Neural cell (in vitro differentiated cells): ENCODE measurements around the gene L3MBTL2.

Experiments
- EP300 ChIP-seq: fragments of 450-650 bp; conservative IDR thresholded peaks from 2 replicates; pipeline ENCODE4 v1.6.1; 2014; ENCODE audit warnings: antibody characterized with exemption, mild to moderate bottlenecking, moderate library complexity; ENCODE audit not compliant: poor library complexity, severe bottlenecking
- EZH2 ChIP-seq: fragments of 200-600, 300-800 bp; shearing (Covaris generic), sonication (generic); IDR thresholded peaks from 2 replicates; pipeline ENCODE4 v1.6.1; 2014; ENCODE audit warnings: antibody characterized with exemption, low read length, borderline replicate concordance, mild to moderate bottlenecking; ENCODE audit not compliant: insufficient read depth, poor library complexity, severe bottlenecking
- MXI1 ChIP-seq: fragments of 450-650 bp; conservative IDR thresholded peaks from 2 replicates; pipeline ENCODE4 v1.6.1; 2014; ENCODE audit warnings: antibody characterized with exemption, mild to moderate bottlenecking; ENCODE audit not compliant: poor library complexity, severe bottlenecking
- POLR2AphosphoS5 ChIP-seq: IDR thresholded peaks from 2 replicates; pipeline ENCODE4 v1.6.1; 2012
- SMC3 ChIP-seq: fragments of 450-650 bp; conservative IDR thresholded peaks from 2 replicates; pipeline ENCODE4 v1.6.1; 2014; ENCODE audit warnings: antibody characterized with exemption, mild to moderate bottlenecking, moderate library complexity; ENCODE audit not compliant: poor library complexity
- TAF1 ChIP-seq: IDR thresholded peaks from 2 replicates; pipeline ENCODE4 v1.6.1; 2012; ENCODE audit warnings: low read depth
- TF ChIP-seq, protein P1 (sequence below): fragments of 450-650 bp; IDR thresholded peaks from 2 replicates; pipeline ENCODE4 v1.5.1; 2014; ENCODE audit warnings: antibody characterized with exemption, mild to moderate bottlenecking, moderate library complexity; ENCODE audit not compliant: poor library complexity, severe bottlenecking
- TF ChIP-seq, protein P2 (sequence below): IDR thresholded peaks from 2 replicates; pipeline ENCODE4 v1.6.1; 2012; ENCODE audit warnings: borderline replicate concordance

DNA sequence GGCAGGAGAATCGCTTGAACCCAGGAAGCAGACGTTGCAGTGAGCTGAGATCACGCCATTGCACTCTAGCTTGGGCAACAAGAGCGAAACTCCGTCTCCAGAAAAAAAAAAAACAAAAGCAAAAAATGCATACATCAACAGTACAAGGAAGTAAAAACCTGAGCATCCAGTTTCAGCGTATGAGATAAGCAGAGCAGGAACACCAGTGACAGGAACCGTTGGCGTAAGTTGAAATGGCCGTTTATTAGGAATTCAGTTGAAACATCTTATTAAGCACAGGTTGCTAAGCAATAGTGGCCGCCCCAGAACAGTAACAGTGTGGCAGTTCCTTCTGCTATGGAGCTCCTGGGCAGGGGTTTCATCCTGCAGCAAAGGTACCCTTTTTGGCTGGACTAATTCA lies 4.0 kb upstream of the L3MBTL2 start:
- TF ChIP-seq, protein P1, sequence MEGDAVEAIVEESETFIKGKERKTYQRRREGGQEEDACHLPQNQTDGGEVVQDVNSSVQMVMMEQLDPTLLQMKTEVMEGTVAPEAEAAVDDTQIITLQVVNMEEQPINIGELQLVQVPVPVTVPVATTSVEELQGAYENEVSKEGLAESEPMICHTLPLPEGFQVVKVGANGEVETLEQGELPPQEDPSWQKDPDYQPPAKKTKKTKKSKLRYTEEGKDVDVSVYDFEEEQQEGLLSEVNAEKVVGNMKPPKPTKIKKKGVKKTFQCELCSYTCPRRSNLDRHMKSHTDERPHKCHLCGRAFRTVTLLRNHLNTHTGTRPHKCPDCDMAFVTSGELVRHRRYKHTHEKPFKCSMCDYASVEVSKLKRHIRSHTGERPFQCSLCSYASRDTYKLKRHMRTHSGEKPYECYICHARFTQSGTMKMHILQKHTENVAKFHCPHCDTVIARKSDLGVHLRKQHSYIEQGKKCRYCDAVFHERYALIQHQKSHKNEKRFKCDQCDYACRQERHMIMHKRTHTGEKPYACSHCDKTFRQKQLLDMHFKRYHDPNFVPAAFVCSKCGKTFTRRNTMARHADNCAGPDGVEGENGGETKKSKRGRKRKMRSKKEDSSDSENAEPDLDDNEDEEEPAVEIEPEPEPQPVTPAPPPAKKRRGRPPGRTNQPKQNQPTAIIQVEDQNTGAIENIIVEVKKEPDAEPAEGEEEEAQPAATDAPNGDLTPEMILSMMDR = no peak
- no peak for TF ChIP-seq EZH2
- no peak for TF ChIP-seq EP300
- no peak for TF ChIP-seq SMC3
- TF ChIP-seq, protein P2, sequence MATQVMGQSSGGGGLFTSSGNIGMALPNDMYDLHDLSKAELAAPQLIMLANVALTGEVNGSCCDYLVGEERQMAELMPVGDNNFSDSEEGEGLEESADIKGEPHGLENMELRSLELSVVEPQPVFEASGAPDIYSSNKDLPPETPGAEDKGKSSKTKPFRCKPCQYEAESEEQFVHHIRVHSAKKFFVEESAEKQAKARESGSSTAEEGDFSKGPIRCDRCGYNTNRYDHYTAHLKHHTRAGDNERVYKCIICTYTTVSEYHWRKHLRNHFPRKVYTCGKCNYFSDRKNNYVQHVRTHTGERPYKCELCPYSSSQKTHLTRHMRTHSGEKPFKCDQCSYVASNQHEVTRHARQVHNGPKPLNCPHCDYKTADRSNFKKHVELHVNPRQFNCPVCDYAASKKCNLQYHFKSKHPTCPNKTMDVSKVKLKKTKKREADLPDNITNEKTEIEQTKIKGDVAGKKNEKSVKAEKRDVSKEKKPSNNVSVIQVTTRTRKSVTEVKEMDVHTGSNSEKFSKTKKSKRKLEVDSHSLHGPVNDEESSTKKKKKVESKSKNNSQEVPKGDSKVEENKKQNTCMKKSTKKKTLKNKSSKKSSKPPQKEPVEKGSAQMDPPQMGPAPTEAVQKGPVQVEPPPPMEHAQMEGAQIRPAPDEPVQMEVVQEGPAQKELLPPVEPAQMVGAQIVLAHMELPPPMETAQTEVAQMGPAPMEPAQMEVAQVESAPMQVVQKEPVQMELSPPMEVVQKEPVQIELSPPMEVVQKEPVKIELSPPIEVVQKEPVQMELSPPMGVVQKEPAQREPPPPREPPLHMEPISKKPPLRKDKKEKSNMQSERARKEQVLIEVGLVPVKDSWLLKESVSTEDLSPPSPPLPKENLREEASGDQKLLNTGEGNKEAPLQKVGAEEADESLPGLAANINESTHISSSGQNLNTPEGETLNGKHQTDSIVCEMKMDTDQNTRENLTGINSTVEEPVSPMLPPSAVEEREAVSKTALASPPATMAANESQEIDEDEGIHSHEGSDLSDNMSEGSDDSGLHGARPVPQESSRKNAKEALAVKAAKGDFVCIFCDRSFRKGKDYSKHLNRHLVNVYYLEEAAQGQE = no peak
- no peak for TF ChIP-seq POLR2AphosphoS5
- TF ChIP-seq MXI1 = no peak
- no peak for TF ChIP-seq TAF1
